Neural progenitor cell (in vitro differentiated cells): ENCODE data around the gene ICAM3.

Experiments
- EZH2 ChIP-seq: fragments of 200-600 bp; sonication (generic); IDR thresholded peaks from 2 replicates; pipeline ENCODE4 v1.6.1; 2017; ENCODE audit warnings: antibody characterized with exemption, mild to moderate bottlenecking, moderate library complexity
- EZH2phosphoT487 ChIP-seq: fragments of 200-600 bp; sonication (generic); IDR thresholded peaks from 2 replicates; pipeline ENCODE4 v1.6.1; 2017; ENCODE audit warnings: antibody characterized with exemption
- TF ChIP-seq, protein P1 (sequence below): fragments of 200-600 bp; sonication (generic); IDR thresholded peaks from 2 replicates; pipeline ENCODE4 v1.5.1; 2017; ENCODE audit warnings: antibody characterized with exemption, mild to moderate bottlenecking

DNA sequence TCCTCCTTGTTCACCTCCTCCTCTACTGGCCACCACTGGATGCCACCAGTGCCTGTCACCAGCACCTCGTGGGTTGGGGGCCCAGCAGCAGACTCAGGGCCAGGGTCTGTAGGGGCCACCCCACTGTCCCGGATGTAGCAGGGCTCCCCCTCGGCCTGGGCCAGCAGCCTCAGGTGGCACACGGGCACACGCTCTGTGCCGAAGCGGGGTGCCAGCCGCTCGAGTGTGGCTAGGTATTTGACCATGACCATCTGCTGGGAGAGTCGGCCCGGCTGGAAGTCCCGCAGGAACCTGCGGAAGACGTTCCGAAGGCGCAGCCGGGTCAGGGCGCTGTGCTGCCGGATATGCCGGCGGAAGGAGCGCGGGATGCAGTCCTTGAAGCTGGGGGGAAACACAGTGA, 26.1 kb upstream of the ICAM3 start:
- TF ChIP-seq, protein P1, sequence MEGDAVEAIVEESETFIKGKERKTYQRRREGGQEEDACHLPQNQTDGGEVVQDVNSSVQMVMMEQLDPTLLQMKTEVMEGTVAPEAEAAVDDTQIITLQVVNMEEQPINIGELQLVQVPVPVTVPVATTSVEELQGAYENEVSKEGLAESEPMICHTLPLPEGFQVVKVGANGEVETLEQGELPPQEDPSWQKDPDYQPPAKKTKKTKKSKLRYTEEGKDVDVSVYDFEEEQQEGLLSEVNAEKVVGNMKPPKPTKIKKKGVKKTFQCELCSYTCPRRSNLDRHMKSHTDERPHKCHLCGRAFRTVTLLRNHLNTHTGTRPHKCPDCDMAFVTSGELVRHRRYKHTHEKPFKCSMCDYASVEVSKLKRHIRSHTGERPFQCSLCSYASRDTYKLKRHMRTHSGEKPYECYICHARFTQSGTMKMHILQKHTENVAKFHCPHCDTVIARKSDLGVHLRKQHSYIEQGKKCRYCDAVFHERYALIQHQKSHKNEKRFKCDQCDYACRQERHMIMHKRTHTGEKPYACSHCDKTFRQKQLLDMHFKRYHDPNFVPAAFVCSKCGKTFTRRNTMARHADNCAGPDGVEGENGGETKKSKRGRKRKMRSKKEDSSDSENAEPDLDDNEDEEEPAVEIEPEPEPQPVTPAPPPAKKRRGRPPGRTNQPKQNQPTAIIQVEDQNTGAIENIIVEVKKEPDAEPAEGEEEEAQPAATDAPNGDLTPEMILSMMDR = no peak
- TF ChIP-seq EZH2 = no peak
- TF ChIP-seq EZH2phosphoT487 = no peak
